NCI-H2029 (cell line): ENCODE results near the gene AXIN1.
A peak's percentile ranks its signal among the peaks of the same experiment; 100 is the strongest.

Experiments
- DNase-seq: peaks from one replicate; lab custom pipeline; 2025; lab: John Stamatoyannopoulos, UW

AXIN1 gene

GRCh38 chr16:303760-304505 is 48.6 kb downstream of the AXIN1 start:
- no peak for DNase-seq

GRCh38 chr16:301950-302349 is 50.6 kb downstream of the AXIN1 start:
- DNase-seq = no peak

GRCh38 chr16:301235-301634 is 51.3 kb downstream of the AXIN1 start:
- no peak for DNase-seq

GRCh38 chr16:297832-298231 is 54.7 kb downstream of the AXIN1 start:
- no peak for DNase-seq

- DNase-seq = no peak
These were observed 55.6 kb downstream of the AXIN1 start for GRCh38 chr16:296806-297510.

GRCh38 chr16:296276-296675 is 56.2 kb downstream of the AXIN1 start:
- DNase-seq = no peak

GRCh38 chr16:293043-293775 is 59.3 kb downstream of the AXIN1 start:
- no peak for DNase-seq

GRCh38 chr16:291539-291938 is 61.0 kb downstream of the AXIN1 start:
- DNase-seq = no peak

- DNase-seq = no peak
These were observed 61.7 kb downstream of the AXIN1 start for GRCh38 chr16:290681-291405.

- DNase-seq = no peak
These were observed 62.4 kb downstream of the AXIN1 start for GRCh38 chr16:290015-290680.

GRCh38 chr16:289395-289997 is 63.0 kb downstream of the AXIN1 start:
- no peak for DNase-seq

- DNase-seq = no peak
These were observed 64.3 kb downstream of the AXIN1 start for GRCh38 chr16:287981-288920.

- DNase-seq = peak; percentile 45
These were observed 65.2 kb downstream of the AXIN1 start for GRCh38 chr16:287298-287811.

GRCh38 chr16:286491-287297 is 65.8 kb downstream of the AXIN1 start:
- no peak for DNase-seq

GRCh38 chr16:285146-286055 is 67.1 kb downstream of the AXIN1 start:
- no peak for DNase-seq

- no peak for DNase-seq
These were observed 68.1 kb downstream of the AXIN1 start for GRCh38 chr16:284204-285120.
